GM12801 (cell line): ENCODE measurements around the gene MTSS2.

Source experiments
- TF ChIP-seq, protein P1 (sequence below): IDR thresholded peaks from one replicate; pipeline ENCODE4 v1.5.1; 2011; ENCODE audit warnings: control low read depth; ENCODE audit not compliant: insufficient read length; ENCODE audit errors: extremely low read depth

MTSS2 gene

DNA sequence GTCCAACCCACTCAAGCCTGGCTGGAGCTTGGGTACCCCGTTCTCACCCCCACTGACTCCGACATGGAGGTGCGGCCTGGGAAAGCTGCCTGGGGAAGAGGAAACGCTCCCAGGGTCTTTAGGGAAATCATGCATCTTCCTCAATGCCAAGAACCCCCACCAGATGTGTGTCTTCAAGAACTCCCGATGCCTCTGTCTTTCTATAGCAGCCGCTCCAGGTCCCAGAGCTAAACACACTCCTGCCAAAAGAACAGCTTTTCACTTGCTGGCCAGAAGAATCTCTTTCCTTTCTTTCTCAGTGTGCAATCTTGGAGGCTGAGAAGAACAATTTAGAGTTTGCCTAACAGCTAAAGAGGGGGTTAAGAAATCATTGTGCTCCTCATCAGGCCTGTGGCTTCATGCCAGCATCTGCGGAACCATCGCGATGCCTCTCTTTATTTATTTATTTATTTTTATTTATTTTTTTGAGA, 41.1 kb upstream of the MTSS2 start:
- TF ChIP-seq, protein P1, sequence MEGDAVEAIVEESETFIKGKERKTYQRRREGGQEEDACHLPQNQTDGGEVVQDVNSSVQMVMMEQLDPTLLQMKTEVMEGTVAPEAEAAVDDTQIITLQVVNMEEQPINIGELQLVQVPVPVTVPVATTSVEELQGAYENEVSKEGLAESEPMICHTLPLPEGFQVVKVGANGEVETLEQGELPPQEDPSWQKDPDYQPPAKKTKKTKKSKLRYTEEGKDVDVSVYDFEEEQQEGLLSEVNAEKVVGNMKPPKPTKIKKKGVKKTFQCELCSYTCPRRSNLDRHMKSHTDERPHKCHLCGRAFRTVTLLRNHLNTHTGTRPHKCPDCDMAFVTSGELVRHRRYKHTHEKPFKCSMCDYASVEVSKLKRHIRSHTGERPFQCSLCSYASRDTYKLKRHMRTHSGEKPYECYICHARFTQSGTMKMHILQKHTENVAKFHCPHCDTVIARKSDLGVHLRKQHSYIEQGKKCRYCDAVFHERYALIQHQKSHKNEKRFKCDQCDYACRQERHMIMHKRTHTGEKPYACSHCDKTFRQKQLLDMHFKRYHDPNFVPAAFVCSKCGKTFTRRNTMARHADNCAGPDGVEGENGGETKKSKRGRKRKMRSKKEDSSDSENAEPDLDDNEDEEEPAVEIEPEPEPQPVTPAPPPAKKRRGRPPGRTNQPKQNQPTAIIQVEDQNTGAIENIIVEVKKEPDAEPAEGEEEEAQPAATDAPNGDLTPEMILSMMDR: no peak

DNA sequence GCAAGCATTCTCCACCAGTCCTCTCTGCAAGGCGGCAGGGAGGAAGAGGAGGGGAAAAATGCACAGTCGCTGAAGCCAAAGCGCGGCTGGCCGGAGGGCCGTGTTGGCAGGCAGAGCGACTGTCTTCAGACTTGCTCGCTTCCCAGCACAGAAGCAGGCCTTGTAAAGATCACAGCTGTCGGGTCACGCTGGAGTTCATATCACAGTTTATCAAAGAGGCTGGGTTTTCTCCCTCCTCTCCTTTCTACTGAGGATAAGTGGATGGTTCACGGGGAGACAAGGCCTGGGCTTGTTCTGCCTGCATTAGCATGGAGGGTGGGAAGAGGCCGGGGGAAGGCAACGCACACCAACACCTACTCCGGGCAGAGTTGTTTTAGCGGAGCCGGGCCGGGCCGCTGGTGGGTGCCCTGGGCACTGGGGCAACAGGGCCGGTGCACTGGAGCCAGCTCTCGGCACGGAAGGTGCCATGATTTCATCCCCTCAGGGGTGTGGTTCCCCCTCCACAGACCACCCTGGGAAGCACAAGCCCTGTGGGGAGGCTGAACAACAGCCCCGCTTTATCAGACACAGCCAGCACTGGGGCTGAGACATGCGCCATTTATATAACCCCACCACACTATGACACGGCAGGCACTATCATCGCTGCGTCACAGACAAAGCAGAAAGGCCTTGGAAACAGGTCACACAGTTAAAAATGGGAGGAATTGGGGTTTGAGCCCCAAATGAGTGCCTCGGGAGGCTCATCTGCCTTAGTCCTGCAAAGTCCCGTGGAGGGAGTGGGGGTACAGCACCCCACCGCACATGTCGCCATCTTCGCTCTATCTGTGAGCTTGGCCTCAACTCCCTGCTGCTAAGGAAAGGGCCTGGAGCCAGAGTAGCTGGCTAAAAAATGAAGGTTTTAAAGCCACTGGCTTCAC, 40.3 kb upstream of the MTSS2 start:
- TF ChIP-seq, protein P1: no peak

DNA sequence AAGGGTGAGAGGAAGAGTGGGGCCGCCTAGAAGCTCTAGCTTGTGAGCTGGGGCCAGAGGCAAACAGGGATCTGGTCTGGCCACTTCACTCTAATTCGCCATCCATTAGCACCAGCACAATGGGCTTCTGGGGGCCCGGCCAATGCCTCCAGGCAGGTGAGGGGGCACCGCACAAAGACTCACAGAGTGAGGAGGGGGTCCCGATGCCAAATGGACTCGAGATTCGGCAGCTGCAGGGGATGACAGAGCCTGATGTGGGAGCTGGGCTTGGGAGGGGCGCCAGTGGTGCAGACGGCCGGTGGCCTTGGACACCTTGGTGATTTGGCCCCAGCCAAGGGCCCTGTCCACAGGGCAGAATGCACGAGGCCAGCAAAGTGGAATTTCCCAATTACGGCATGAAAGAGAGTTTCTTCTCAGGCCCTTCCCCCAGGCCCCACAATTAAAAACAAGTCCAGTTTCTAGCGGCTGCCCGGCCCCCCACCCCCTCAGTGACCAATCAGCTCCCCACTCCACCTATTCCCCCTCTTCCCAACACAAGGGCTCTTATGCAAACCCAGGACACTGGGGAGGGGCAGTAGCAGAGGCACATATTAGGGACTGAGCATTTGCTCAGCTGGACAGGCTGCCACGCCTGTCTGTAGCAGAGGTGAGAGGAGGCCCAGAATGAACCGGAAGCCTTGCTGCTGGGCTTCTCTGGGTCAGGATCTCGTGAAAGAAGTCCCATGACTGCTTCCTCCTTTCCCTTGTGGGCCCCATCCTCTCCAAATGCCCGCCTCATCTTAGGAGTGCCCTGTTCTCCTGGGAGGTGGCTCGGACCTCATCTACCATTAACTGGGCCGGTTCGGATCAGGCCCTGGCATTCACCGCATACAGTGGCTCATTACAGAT, 39.4 kb upstream of the MTSS2 start:
- TF ChIP-seq, protein P1: no peak

DNA sequence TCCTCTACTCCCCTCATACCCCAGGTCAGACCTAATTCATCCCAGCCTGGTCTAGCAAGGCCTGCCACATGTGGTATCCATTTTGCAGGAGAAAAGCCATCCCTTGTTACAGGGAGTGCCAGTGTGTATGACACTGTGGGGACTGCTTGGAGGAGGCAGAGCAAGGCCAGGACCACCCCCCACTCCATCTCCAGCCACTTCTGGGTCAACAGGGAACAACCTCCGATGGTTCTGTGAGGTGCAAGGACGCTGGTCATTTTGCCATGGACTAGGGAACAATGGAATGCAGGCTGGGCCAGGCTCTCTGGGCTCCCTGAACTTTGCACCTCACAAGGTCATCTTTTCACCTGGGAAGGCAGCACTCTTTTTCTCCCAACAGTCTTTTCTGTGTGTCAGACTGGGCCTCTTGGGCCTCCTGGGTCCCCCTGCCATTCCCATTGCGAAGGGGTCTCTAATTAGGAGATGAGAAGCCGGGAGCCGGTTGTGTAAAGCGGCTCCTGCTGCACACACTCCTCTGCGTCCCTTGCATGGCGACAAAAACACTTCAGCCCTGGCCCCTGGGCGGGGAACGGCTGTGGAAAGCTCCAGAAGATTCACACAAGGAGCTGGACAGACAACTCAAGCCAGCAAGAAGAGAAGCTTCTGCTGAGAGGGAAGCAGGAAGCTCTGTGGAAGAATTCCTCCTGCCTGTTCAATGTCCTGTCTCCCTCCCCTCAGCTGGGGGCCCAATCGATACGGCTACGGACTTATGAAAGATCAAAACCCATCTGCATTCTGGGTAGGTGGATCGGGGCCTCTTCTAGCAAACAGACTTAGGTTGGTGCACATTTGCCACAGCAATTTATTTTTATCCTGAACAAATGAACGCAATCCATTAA, 38.5 kb upstream of the MTSS2 start:
- TF ChIP-seq, protein P1: no peak

DNA sequence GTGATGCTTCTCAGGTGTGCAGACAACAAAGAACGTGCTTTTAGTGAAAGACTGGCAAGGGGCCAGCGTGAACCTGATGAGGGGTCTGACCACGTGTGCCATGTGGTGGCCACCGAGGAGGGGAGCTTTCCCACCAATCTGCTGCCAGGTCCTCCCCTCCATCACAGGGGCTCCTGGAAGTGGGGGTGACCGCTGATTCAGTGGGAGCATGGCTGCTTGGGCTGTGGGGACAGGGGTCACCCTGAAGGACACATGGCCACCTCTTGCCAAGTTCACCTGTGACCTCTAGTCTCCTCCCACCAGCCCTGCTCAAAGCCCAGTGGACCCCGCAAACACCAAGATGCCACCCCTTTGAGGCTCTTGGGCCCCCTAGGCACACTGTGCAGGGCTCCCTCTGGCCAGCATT, 37.9 kb upstream of the MTSS2 start:
- TF ChIP-seq, protein P1: no peak

DNA sequence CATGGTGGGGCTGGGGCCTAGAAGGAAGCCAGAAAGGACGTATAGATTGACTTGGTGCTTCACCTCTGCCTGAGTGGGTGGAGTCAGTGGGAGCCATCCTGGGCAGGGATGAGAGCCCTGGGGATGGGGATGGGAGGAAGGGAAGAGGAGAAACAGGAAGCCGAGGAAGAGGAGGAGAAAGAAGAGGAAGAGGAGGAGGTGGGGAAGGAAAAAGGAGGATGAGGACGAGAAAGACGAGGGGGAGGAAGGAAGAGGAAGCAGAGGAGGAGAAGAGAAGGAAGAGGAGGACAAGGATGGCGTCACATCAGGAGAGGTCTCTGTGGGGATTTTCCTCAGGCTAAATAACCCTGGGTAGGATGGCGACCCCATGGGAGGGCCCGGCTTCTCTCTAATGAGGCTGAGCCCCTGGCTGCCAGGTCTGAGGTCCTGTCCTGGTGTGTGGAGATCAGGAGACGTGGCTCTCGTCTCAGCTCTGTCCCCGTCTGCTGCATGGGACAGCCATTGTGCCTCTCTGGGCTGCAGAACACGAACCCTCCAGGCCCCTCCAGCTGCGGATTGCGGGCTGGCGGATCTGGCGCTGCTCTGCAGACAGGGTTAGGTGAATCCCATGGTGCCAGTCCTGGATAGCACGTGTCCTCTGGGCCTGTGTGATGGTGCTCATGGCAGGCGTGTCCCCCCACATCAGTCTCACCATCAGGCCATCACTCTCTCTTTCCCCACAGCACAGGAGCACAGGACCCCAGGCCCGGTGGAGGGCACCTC, 35.5 kb upstream of the MTSS2 start:
- TF ChIP-seq, protein P1: no peak
